ENCODE results near the gene PSEN2. TPM values are rescaled to one million over a fixed set of nuclear protein-coding genes. Genes with fewer than 3 reads are reported as not detected.

PSEN2 gene
- total and polyA plus RNA-seq, 10 donors = 6.3 to 57.0 (median 29.3) TPM

- TF ChIP-seq, protein P1, sequence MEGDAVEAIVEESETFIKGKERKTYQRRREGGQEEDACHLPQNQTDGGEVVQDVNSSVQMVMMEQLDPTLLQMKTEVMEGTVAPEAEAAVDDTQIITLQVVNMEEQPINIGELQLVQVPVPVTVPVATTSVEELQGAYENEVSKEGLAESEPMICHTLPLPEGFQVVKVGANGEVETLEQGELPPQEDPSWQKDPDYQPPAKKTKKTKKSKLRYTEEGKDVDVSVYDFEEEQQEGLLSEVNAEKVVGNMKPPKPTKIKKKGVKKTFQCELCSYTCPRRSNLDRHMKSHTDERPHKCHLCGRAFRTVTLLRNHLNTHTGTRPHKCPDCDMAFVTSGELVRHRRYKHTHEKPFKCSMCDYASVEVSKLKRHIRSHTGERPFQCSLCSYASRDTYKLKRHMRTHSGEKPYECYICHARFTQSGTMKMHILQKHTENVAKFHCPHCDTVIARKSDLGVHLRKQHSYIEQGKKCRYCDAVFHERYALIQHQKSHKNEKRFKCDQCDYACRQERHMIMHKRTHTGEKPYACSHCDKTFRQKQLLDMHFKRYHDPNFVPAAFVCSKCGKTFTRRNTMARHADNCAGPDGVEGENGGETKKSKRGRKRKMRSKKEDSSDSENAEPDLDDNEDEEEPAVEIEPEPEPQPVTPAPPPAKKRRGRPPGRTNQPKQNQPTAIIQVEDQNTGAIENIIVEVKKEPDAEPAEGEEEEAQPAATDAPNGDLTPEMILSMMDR (IDR thresholded peaks at IDR 0.05 in 8 of 11, conservative IDR thresholded peaks at IDR 0.05 in 3 of 11) = no peak
- TF ChIP-seq POLR2A (IDR thresholded peaks at IDR 0.05) (no peak), POLR2AphosphoS5 (IDR thresholded peaks at IDR 0.05) (no peak)
Observed at GRCh38 chr1:226823643-226824042, 46.8 kb upstream of the PSEN2 start.

GRCh38 chr1:226825037-226825745, 45.2 kb upstream of the PSEN2 start:
- Histone ChIP-seq H3K27ac (no peak overlapping the region), H3K4me3 (no peak overlapping the region), H3K27me3 (replicated peaks in 1 of 7) (no peaks in the 10 kb centered on the region), H3K4me1 (peaks cover 5 to 33% (median 29%) of the 10 kb centered on the region in 6 donors), H3K9me3 (no peaks in the 10 kb centered on the region), H3K36me3 (no peaks in the 10 kb centered on the region)
- intact Hi-C loops (cut with DNase I; ENCODE audit: low total_unique reads) = loop anchor here (5.0 kb wide), 2 partner anchors 93 to 193 kb away; no protein-coding TSS in a partner anchor
- DNase-seq = no peak
- WGBS, 5 donors = 65 to 80% (median 75%) methylated on average over 9 of the region's 9 CpGs
- TF ChIP-seq, protein P1 (IDR thresholded peaks at IDR 0.05 in 8 of 11, conservative IDR thresholded peaks at IDR 0.05 in 3 of 11) = no peak
- TF ChIP-seq POLR2AphosphoS5 (IDR thresholded peaks at IDR 0.05) (no peak), POLR2A (IDR thresholded peaks at IDR 0.05) (no peak)

More at GRCh38 chr1:226823643-226824042, 46.8 kb upstream of the PSEN2 start:
- H3K4me1 ChIP-seq = peaks cover 5 to 39% (median 27%) of the 10 kb centered on the region in 6 donors
- DNase-seq = no peak
- no peaks in the 10 kb centered on the region for H3K9me3 ChIP-seq
- H3K36me3 ChIP-seq = no peaks in the 10 kb centered on the region
- no peaks in the 10 kb centered on the region for H3K27me3 ChIP-seq (replicated peaks in 1 of 7)
- no peak overlapping the region for H3K4me3 ChIP-seq
- no peak overlapping the region for H3K27ac ChIP-seq
- WGBS, 5 donors = 84 to 91% (median 90%) methylated on average over 5 of the region's 5 CpGs
- intact Hi-C loops (cut with DNase I; ENCODE audit: low total_unique reads) = no loop called here

DNA sequence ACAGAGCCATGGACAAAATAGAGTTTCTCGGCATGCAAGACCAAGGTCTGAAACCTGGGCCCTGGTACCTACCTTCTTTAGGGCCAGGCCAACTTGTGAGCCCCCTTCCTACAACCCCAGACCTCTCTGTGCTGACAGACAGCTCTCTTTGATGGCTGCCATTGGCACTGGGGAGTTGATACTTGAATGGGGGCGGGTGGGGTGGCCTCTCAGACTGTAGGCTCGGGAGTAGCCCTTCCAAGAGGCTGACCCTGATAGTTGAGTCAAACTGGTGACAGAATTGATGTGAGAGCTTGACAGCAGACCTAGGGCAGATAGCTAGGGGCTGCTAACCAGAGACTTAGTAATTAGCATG, 44.7 kb upstream of the PSEN2 start:
- no peaks in the 10 kb centered on the region for H3K36me3 ChIP-seq
- 70 to 95% (median 92%) methylated on average over 3 of the region's 3 CpGs for WGBS, 5 donors
- H3K4me1 ChIP-seq = peaks cover 5 to 33% (median 29%) of the 10 kb centered on the region in 6 donors
- intact Hi-C loops (cut with DNase I; ENCODE audit: low total_unique reads) = loop anchor here (5.0 kb wide), 2 partner anchors 93 to 193 kb away; no protein-coding TSS in a partner anchor
- H3K27me3 ChIP-seq (replicated peaks in 1 of 7) = no peaks in the 10 kb centered on the region
- no peak for TF ChIP-seq POLR2AphosphoS5 (IDR thresholded peaks at IDR 0.05)
- TF ChIP-seq, protein P1 (IDR thresholded peaks at IDR 0.05 in 8 of 11, conservative IDR thresholded peaks at IDR 0.05 in 3 of 11) = no peak
- no peak for TF ChIP-seq POLR2A (IDR thresholded peaks at IDR 0.05)
- no peak overlapping the region for H3K27ac ChIP-seq
- no peak for DNase-seq
- no peaks in the 10 kb centered on the region for H3K9me3 ChIP-seq
- no peak overlapping the region for H3K4me3 ChIP-seq

DNA sequence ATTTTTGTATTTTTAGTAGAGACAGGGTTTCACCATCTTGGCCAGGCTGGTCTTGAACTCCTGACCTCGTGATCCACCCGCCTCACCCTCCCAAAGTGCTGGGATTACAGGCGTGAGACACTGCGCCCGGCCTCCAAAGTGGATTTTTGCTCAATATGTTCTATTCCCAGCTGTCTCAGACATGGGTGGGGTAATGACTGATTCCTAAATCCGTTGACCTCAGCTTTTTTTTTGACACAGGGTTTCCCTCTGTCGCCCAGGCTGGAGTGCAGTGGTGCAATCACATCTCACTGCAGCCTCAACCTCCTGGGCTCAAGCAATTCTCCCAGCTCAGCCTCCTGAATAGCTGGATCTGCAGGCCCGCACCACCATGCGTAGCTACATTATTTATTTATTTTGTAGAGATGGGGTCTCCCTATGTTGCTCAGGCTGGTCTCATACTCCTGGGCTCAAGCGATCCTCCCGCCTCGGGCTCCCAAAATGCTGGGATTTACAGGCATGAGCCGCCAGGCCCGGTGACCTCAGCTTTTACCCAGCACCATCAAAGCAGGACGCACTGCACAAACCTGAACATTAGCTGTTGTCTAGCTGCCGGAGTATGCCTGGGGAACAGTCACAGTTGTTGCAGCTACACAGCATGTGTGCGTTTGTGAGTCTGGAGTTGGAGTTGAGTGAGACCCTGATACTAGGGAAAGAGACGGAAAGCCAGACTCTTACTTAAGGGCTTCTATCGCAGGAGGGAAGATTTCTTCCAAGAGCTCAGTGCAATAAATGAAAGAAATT, 43.7 kb upstream of the PSEN2 start:
- DNase-seq = no peak
- Histone ChIP-seq H3K4me1 (peaks cover 5 to 27% (median 21%) of the 10 kb centered on the region in 6 donors), H3K4me3 (no peak overlapping the region), H3K27ac (peak overlapping the region in 6 of 8 donors; percentile 77 to 83 (median 78)), H3K9me3 (no peaks in the 10 kb centered on the region), H3K27me3 (replicated peaks in 1 of 7) (no peaks in the 10 kb centered on the region), H3K36me3 (no peaks in the 10 kb centered on the region)
- 88 to 95% (median 93%) methylated on average over 19 of the region's 19 CpGs for WGBS, 5 donors
- intact Hi-C loops (cut with DNase I; ENCODE audit: low total_unique reads) = loop anchor here (5.0 kb wide), 2 partner anchors 94 to 194 kb away; no protein-coding TSS in a partner anchor
- no peak for TF ChIP-seq POLR2AphosphoS5 (IDR thresholded peaks at IDR 0.05)
- TF ChIP-seq, protein P1 (IDR thresholded peaks at IDR 0.05 in 8 of 11, conservative IDR thresholded peaks at IDR 0.05 in 3 of 11) = no peak

Measured in spleen (tissue), 11 donors.